ENCODE measurements around the gene STEAP4. TPM values are rescaled to one million over a fixed set of nuclear protein-coding genes. Genes with fewer than 3 reads are reported as not detected.

STEAP4 gene
- total and polyA plus RNA-seq, 7 donors, result 5.2 to 31.7 (median 20.3) TPM

DNA sequence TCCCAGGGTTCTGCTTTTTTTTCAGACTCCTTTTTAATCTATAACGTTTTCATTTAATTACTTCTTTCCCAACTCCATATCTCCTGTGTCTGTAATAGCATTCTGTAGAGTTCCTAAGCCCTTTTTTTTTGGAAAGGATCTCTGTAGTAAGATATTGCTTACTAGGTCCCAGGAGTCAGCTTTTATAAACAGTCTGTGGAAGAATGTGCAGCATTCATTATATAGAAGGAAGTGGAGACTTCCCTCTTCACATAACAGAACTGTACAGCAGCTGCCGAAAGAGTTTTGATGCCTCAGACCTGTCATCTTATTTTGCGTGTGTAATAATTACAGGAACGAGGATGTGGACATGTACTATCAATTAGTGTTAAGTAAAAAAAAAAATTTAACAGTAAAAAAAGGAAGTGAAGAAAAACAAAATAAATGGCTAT, 7.4 kb upstream of the STEAP4 start:
- H3K4me3 ChIP-seq, result no peak overlapping the region
- TF ChIP-seq, protein P1, sequence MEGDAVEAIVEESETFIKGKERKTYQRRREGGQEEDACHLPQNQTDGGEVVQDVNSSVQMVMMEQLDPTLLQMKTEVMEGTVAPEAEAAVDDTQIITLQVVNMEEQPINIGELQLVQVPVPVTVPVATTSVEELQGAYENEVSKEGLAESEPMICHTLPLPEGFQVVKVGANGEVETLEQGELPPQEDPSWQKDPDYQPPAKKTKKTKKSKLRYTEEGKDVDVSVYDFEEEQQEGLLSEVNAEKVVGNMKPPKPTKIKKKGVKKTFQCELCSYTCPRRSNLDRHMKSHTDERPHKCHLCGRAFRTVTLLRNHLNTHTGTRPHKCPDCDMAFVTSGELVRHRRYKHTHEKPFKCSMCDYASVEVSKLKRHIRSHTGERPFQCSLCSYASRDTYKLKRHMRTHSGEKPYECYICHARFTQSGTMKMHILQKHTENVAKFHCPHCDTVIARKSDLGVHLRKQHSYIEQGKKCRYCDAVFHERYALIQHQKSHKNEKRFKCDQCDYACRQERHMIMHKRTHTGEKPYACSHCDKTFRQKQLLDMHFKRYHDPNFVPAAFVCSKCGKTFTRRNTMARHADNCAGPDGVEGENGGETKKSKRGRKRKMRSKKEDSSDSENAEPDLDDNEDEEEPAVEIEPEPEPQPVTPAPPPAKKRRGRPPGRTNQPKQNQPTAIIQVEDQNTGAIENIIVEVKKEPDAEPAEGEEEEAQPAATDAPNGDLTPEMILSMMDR (IDR thresholded peaks at IDR 0.05), result no peak
- no peaks in the 10 kb centered on the region for H3K4me1 ChIP-seq
- no peak for ATAC-seq
- no peak overlapping the region for H3K27ac ChIP-seq
- 19 to 31% (median 27%) methylated on average over 4 of the region's 4 CpGs for WGBS, 3 donors
- no peaks in the 10 kb centered on the region for H3K9me3 ChIP-seq
- no peaks in the 10 kb centered on the region for H3K36me3 ChIP-seq (ENCODE audit: insufficient read depth in 1 of 2, low read depth in 1 of 2)
- no peaks in the 10 kb centered on the region for H3K27me3 ChIP-seq (ENCODE audit: insufficient read depth in 3 of 3, low read length in 2 of 3)
- intact Hi-C loops (cut with DNase I), result no loop called here
- DNase-seq, result no peak

DNA sequence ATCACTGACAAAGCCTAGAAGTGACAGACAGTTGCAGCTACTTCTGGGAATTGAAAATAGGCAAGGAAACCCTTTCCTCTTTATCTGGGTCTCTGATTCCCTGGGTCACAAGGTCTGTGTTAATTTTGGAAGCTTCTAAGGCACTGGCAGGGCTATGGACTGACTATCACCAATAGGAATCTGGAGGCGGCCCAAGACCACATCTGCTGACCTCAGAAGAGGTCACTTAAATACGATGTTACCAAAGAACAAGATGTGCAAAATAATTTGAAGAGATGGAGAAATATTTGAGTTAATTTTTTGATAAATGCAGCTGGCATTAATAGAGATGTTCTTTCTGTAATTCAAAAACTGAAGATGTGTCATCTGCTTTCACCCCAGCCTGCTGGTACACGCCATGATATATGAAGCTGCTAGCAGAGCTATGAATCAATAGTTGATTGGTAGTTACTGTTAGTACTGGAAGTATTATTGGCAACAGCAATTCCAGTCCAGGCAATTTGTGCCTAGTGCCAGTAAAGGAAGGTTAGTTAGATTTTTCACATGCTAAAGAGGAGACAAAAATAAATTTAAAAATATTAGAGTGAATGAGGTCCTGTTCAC, 5.5 kb upstream of the STEAP4 start:
- Histone ChIP-seq H3K36me3 (ENCODE audit: insufficient read depth in 1 of 2, low read depth in 1 of 2) (no peaks in the 10 kb centered on the region), H3K9me3 (no peaks in the 10 kb centered on the region), H3K4me3 (no peak overlapping the region), H3K27me3 (ENCODE audit: insufficient read depth in 3 of 3, low read length in 2 of 3) (no peaks in the 10 kb centered on the region), H3K27ac (no peak overlapping the region), H3K4me1 (no peaks in the 10 kb centered on the region)
- peak; percentile 39 to 86 (median 81) for ATAC-seq
- intact Hi-C loops (cut with DNase I), result no loop called here
- WGBS, 3 donors, result 14 to 24% (median 14%) methylated on average over 3 of the region's 3 CpGs
- peak; percentile 73 to 89 for DNase-seq
- TF ChIP-seq, protein P1 (IDR thresholded peaks at IDR 0.05), result no peak

DNA sequence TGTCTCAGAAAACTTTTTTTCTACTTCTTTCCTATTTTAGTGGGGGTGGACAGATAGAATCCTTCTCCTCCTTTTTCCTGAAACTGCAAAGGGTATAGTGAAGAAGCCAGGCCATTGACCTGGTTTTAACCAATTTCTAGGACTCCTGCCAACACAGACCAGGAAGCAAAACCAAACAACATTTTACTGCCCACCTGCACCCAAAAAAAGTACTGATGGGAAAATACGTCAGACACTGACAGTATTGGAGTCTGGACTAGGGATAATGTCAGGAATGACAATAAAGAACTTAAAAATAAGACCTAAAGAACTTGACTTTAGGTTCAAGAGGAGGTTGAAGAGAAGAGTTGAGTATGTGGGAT, 5.0 kb upstream of the STEAP4 start:
- Histone ChIP-seq H3K27me3 (ENCODE audit: insufficient read depth in 3 of 3, low read length in 2 of 3) (peaks cover 0 to 2% (median 0%) of the 10 kb centered on the region in 3 donors), H3K27ac (no peak overlapping the region), H3K4me1 (no peaks in the 10 kb centered on the region), H3K4me3 (no peak overlapping the region), H3K9me3 (no peaks in the 10 kb centered on the region), H3K36me3 (ENCODE audit: insufficient read depth in 1 of 2, low read depth in 1 of 2) (no peaks in the 10 kb centered on the region)
- intact Hi-C loops (cut with DNase I), result no loop called here
- TF ChIP-seq, protein P1 (IDR thresholded peaks at IDR 0.05), result no peak
- ATAC-seq (no peak), DNase-seq (no peak)
- 24 to 34% (median 25%) methylated on average over 1 of the region's 1 CpG for WGBS, 3 donors

DNA sequence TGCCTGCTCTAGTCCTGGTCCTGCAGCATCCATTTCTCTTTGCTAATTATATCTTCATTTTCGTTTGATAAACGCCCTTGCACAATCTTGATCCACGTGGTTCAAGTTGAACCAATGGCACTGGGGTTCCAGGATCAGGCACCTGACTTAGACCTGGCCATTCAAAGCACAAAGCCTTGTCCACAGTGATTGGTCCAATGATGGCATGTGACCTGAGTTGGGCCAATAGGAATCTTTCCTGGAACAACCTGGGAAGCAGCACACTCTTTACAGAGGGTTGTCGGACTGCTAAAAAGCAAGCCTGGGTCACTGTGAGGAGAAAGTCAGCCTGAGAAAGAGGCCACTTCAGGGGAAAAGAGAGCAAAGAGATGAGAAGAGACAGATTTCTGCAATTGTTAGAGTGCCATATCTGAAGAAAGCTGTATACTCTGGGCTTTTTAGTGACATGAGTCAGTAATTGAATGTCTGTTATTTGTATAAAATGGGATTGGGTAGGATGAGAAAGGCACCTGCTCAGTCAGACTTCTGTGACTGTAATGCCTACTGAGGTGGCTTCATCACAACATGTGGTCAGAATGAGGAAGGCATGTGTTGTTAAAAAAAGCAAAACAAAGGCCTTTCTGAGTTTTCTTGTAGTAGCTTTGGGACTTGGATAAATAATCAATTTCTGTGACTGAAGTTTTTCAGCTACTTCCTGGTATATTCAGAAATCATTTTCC, 4.4 kb upstream of the STEAP4 start:
- 86 to 89% (median 86%) methylated on average over 4 of the region's 4 CpGs for WGBS, 3 donors
- DNase-seq (no peak), ATAC-seq (no peak)
- Histone ChIP-seq H3K9me3 (no peaks in the 10 kb centered on the region), H3K4me1 (no peaks in the 10 kb centered on the region), H3K27ac (no peak overlapping the region), H3K4me3 (no peak overlapping the region), H3K36me3 (ENCODE audit: insufficient read depth in 1 of 2, low read depth in 1 of 2) (no peaks in the 10 kb centered on the region), H3K27me3 (ENCODE audit: insufficient read depth in 3 of 3, low read length in 2 of 3) (peaks cover 0 to 7% (median 0%) of the 10 kb centered on the region in 3 donors)
- TF ChIP-seq, protein P1 (IDR thresholded peaks at IDR 0.05), result no peak
- intact Hi-C loops (cut with DNase I), result no loop called here

Measured in psoas muscle (tissue), 8 donors.